ENCODE results near the gene SLC46A1.

- no peak for TF ChIP-seq TARDBP (IDR thresholded peaks at IDR 0.05)
- no peak for TF ChIP-seq SP1 (IDR thresholded peaks at IDR 0.05)
Measured at GRCh38 chr17:28348979-28349378, 57.0 kb downstream of the SLC46A1 start.

Measured in HEK293T (cell line).